ENCODE measurements around the gene ACSS3. TPM values are rescaled to one million over a fixed set of nuclear protein-coding genes. Genes with fewer than 3 reads are reported as not detected.

Gene ACSS3
- total RNA-seq, 2 experiments from 2014 or later: not detected

GRCh38 chr12:81245458-81245857 lies 167.6 kb downstream of the ACSS3 start:
- Mint-ChIP-seq H3K27me3 (no peaks in the 10 kb centered on the region), H3K4me3 (no peak overlapping the region), H3K36me3 (ENCODE audit: low read depth) (no peaks in the 10 kb centered on the region), H3K27ac (no peak overlapping the region), H3K4me1 (no peaks in the 10 kb centered on the region), H3K9me3 (no peaks in the 10 kb centered on the region)
- DNase-seq: no peak
- ChIA-PET POLR2A (no interaction called here), CTCF (no interaction called here)

- CTCF ChIA-PET: no interaction called here
- DNase-seq: no peak
- no peaks in the 10 kb centered on the region for H3K27me3 Mint-ChIP-seq
Measured at GRCh38 chr12:81245907-81246570, 168.2 kb downstream of the ACSS3 start.

GRCh38 chr12:81249976-81250375 lies 172.1 kb downstream of the ACSS3 start:
- POLR2A ChIA-PET: no interaction called here
- H3K27ac Mint-ChIP-seq: no peak overlapping the region
- no peak for DNase-seq
- no peaks in the 10 kb centered on the region for H3K27me3 Mint-ChIP-seq
- H3K4me3 Mint-ChIP-seq: no peak overlapping the region
- H3K36me3 Mint-ChIP-seq (ENCODE audit: low read depth): no peaks in the 10 kb centered on the region
- CTCF ChIA-PET: no interaction called here
- H3K9me3 Mint-ChIP-seq: no peaks in the 10 kb centered on the region
- H3K4me1 Mint-ChIP-seq: no peaks in the 10 kb centered on the region

More at GRCh38 chr12:81245907-81246570, 168.2 kb downstream of the ACSS3 start:
- Mint-ChIP-seq H3K36me3 (ENCODE audit: low read depth) (no peaks in the 10 kb centered on the region), H3K9me3 (no peaks in the 10 kb centered on the region), H3K4me3 (no peak overlapping the region), H3K27ac (no peak overlapping the region), H3K4me1 (no peaks in the 10 kb centered on the region)
- POLR2A ChIA-PET: no interaction called here

- CTCF ChIA-PET: no interaction called here
- Mint-ChIP-seq H3K4me3 (no peak overlapping the region), H3K27ac (no peak overlapping the region), H3K27me3 (no peaks in the 10 kb centered on the region), H3K9me3 (no peaks in the 10 kb centered on the region), H3K4me1 (no peaks in the 10 kb centered on the region), H3K36me3 (ENCODE audit: low read depth) (no peaks in the 10 kb centered on the region)
- no peak for DNase-seq
- POLR2A ChIA-PET: no interaction called here
Measured at GRCh38 chr12:81252228-81252627, 174.3 kb downstream of the ACSS3 start.

GRCh38 chr12:81253360-81253759 lies 175.5 kb downstream of the ACSS3 start:
- ChIA-PET POLR2A (no interaction called here), CTCF (no interaction called here)
- Mint-ChIP-seq H3K9me3 (no peaks in the 10 kb centered on the region), H3K27me3 (no peaks in the 10 kb centered on the region), H3K4me3 (no peak overlapping the region), H3K27ac (no peak overlapping the region), H3K36me3 (ENCODE audit: low read depth) (no peaks in the 10 kb centered on the region), H3K4me1 (no peaks in the 10 kb centered on the region)
- DNase-seq: no peak

GRCh38 chr12:81255456-81255855 lies 177.6 kb downstream of the ACSS3 start:
- CTCF ChIA-PET: no interaction called here
- Mint-ChIP-seq H3K4me1 (no peaks in the 10 kb centered on the region), H3K4me3 (no peak overlapping the region), H3K27me3 (no peaks in the 10 kb centered on the region), H3K9me3 (no peaks in the 10 kb centered on the region), H3K36me3 (ENCODE audit: low read depth) (no peaks in the 10 kb centered on the region), H3K27ac (no peak overlapping the region)
- POLR2A ChIA-PET: no interaction called here
- no peak for DNase-seq

- Mint-ChIP-seq H3K9me3 (no peaks in the 10 kb centered on the region), H3K27ac (no peak overlapping the region)
Measured at GRCh38 chr12:81255947-81256346, 178.1 kb downstream of the ACSS3 start.

GRCh38 chr12:81257947-81258551 lies 180.2 kb downstream of the ACSS3 start:
- H3K27me3 Mint-ChIP-seq: no peaks in the 10 kb centered on the region
- H3K4me1 Mint-ChIP-seq: no peaks in the 10 kb centered on the region
- DNase-seq: no peak
- ChIA-PET CTCF (no interaction called here), POLR2A (no interaction called here)
- no peak overlapping the region for H3K27ac Mint-ChIP-seq
- H3K36me3 Mint-ChIP-seq (ENCODE audit: low read depth): no peaks in the 10 kb centered on the region
- no peak overlapping the region for H3K4me3 Mint-ChIP-seq
- H3K9me3 Mint-ChIP-seq: no peaks in the 10 kb centered on the region

More at GRCh38 chr12:81255947-81256346, 178.1 kb downstream of the ACSS3 start:
- POLR2A ChIA-PET: no interaction called here
- H3K36me3 Mint-ChIP-seq (ENCODE audit: low read depth): no peaks in the 10 kb centered on the region
- no peak overlapping the region for H3K4me3 Mint-ChIP-seq
- no peaks in the 10 kb centered on the region for H3K4me1 Mint-ChIP-seq
- no peak for DNase-seq
- H3K27me3 Mint-ChIP-seq: no peaks in the 10 kb centered on the region
- CTCF ChIA-PET: no interaction called here

GRCh38 chr12:81259360-81259759 lies 181.5 kb downstream of the ACSS3 start:
- ChIA-PET CTCF (no interaction called here), POLR2A (no interaction called here)
- Mint-ChIP-seq H3K27ac (no peak overlapping the region), H3K27me3 (no peaks in the 10 kb centered on the region), H3K9me3 (no peaks in the 10 kb centered on the region), H3K36me3 (ENCODE audit: low read depth) (no peaks in the 10 kb centered on the region), H3K4me3 (no peak overlapping the region), H3K4me1 (no peaks in the 10 kb centered on the region)
- no peak for DNase-seq

GRCh38 chr12:81261508-81262207 lies 183.8 kb downstream of the ACSS3 start:
- no peaks in the 10 kb centered on the region for H3K27me3 Mint-ChIP-seq
- H3K4me3 Mint-ChIP-seq: no peak overlapping the region
- H3K4me1 Mint-ChIP-seq: no peaks in the 10 kb centered on the region
- CTCF ChIA-PET: no interaction called here
- no peaks in the 10 kb centered on the region for H3K36me3 Mint-ChIP-seq (ENCODE audit: low read depth)
- H3K9me3 Mint-ChIP-seq: no peaks in the 10 kb centered on the region
- no peak for DNase-seq
- POLR2A ChIA-PET: no interaction called here
- H3K27ac Mint-ChIP-seq: no peak overlapping the region

- DNase-seq: no peak
- no peaks in the 10 kb centered on the region for H3K9me3 Mint-ChIP-seq
- H3K4me3 Mint-ChIP-seq: no peak overlapping the region
- H3K27ac Mint-ChIP-seq: no peak overlapping the region
- no peaks in the 10 kb centered on the region for H3K27me3 Mint-ChIP-seq
- POLR2A ChIA-PET: no interaction called here
- H3K36me3 Mint-ChIP-seq (ENCODE audit: low read depth): no peaks in the 10 kb centered on the region
- H3K4me1 Mint-ChIP-seq: no peaks in the 10 kb centered on the region
- CTCF ChIA-PET: no interaction called here
Measured at GRCh38 chr12:81263072-81263471, 185.2 kb downstream of the ACSS3 start.

- H3K4me3 Mint-ChIP-seq: no peak overlapping the region
- POLR2A ChIA-PET: no interaction called here
- DNase-seq: no peak
- H3K27me3 Mint-ChIP-seq: no peaks in the 10 kb centered on the region
- no peak overlapping the region for H3K27ac Mint-ChIP-seq
- no peaks in the 10 kb centered on the region for H3K9me3 Mint-ChIP-seq
- CTCF ChIA-PET: no interaction called here
- no peaks in the 10 kb centered on the region for H3K4me1 Mint-ChIP-seq
- no peaks in the 10 kb centered on the region for H3K36me3 Mint-ChIP-seq (ENCODE audit: low read depth)
Measured at GRCh38 chr12:81270385-81270784, 192.5 kb downstream of the ACSS3 start.

GRCh38 chr12:81274637-81275529 lies 197.0 kb downstream of the ACSS3 start:
- Mint-ChIP-seq H3K4me3 (no peak overlapping the region), H3K27me3 (no peaks in the 10 kb centered on the region), H3K27ac (no peak overlapping the region), H3K4me1 (no peaks in the 10 kb centered on the region), H3K9me3 (no peaks in the 10 kb centered on the region), H3K36me3 (ENCODE audit: low read depth) (no peaks in the 10 kb centered on the region)
- CTCF ChIA-PET: interaction anchor here (0.6 kb wide), 1 partner anchor 270 kb away, joined by 3 read pairs; no protein-coding TSS in a partner anchor
- POLR2A ChIA-PET: no interaction called here
- no peak for DNase-seq
